Kidney (tissue), 14 donors: ENCODE results near the gene SSBP4. TPM values are rescaled to one million over a fixed set of nuclear protein-coding genes. Genes with fewer than 3 reads are reported as not detected.

Experiments used
- DNase-seq, 5 donors: peaks; one replicate each; pipeline ENCODE4 v3.0.0-alpha.2; 2013 to 2020
- FAIRE-seq: peaks from 2 replicates; lab custom pipeline; 2012; peaks lifted over from hg19 to GRCh38; lab: Jason Lieb, UNC
- H3K27ac ChIP-seq, 2 donors: one replicate each; pipeline ENCODE4 v1.7.0; 2013; ENCODE audit warnings: low read depth in 2 of 2, low read length in 2 of 2, inconsistent platforms in 1 of 2
- H3K27me3 ChIP-seq: one replicate; pipeline ENCODE4 v1.7.1; 2013; ENCODE audit warnings: low read length, inconsistent platforms; ENCODE audit not compliant: control insufficient read depth, insufficient read depth
- H3K36me3 ChIP-seq, 3 donors: one replicate each; pipeline versions ENCODE4 v1.7.0 to v1.7.1; 2013; ENCODE audit warnings: low read length in 3 of 3, control low read depth in 1 of 3, inconsistent platforms in 1 of 3; ENCODE audit not compliant: insufficient read depth in 3 of 3, control insufficient read depth in 2 of 3
- H3K4me1 ChIP-seq, 3 donors: one replicate each; pipeline versions ENCODE4 v1.7.0 to v1.7.1; 2013; ENCODE audit warnings: low read length in 3 of 3, inconsistent platforms in 1 of 3, low read depth in 1 of 3; ENCODE audit not compliant: control insufficient read depth in 2 of 3, insufficient read depth in 2 of 3
- H3K4me3 ChIP-seq, 3 donors: one replicate each; pipeline versions ENCODE4 v1.7.0 to v1.8.1; 2013; ENCODE audit warnings: low read length in 3 of 3, control low read depth in 1 of 3, inconsistent platforms in 1 of 3
- H3K9ac ChIP-seq, 3 donors: one replicate each; pipeline versions ENCODE4 v1.7.0 to v1.7.1; 2013; ENCODE audit warnings: low read length in 3 of 3, control low read depth in 1 of 3, inconsistent platforms in 1 of 3
- H3K9me3 ChIP-seq, 3 donors: one replicate each; pipeline versions ENCODE4 v1.7.0 to v1.7.1; 2013; ENCODE audit warnings: low read length in 3 of 3, control low read depth in 1 of 3, inconsistent platforms in 1 of 3; ENCODE audit not compliant: control insufficient read depth in 2 of 3, insufficient read depth in 1 of 3
- CTCF ChIP-seq: IDR thresholded peaks from 3 replicates; pipeline ENCODE4 v1.5.1; 2012; ENCODE audit warnings: mild to moderate bottlenecking, moderate library complexity, borderline replicate concordance; ENCODE audit not compliant: insufficient read depth; ENCODE audit errors: extremely low read depth
- intact Hi-C: fragments of 100-400 bp; cut with DNase I; formaldehyde crosslinking; loops from one replicate; pipeline ENCODE4 v1.11.1; 2022
- polyA plus RNA-seq: library from polyadenylated mRNA; stranded (reverse); fragments of 350-450 nt; fragmentation: Illumina TruSeq; extraction: RNeasy Lipid Tissue Mini Kit (QIAGEN cat#74804); gene quantifications from one replicate; pipeline ENCODE4 v1.2.3, GENCODE V29; 2014; ENCODE audit warnings: low read depth, low replicate concordance; ENCODE audit not compliant: insufficient read depth
- total RNA-seq: library from RNA; stranded (reverse); fragmentation: NEBNext Ultra II Directional; extraction: Animal tissue kit (Norgen Biotek cat#: 25700); gene quantifications from one replicate; pipeline ENCODE4 v1.2.1, GENCODE V29; 2021
- donor health status: control.
- donor health status: control.
- donor health status: control.
- donor health status: control.
- donor health status: control.
- donor health status: DM: yes; HTN: yes; CAD: no.
- donor health status: Normal renal cell carcinoma (clear cell type).

Gene SSBP4
- total and polyA plus RNA-seq, 2 donors from 2014 or later: 64.9 to 74.9 TPM

GRCh38 chr19:18440936-18441803, 22.0 kb downstream of the SSBP4 start:
- FAIRE-seq: no peak
- Histone ChIP-seq H3K27me3 (no peaks in the 10 kb centered on the region), H3K4me1 (peaks cover 0 to 9% (median 3%) of the 10 kb centered on the region in 3 donors), H3K36me3 (peaks cover 0 to 12% (median 10%) of the 10 kb centered on the region in 3 donors), H3K27ac (no peak overlapping the region), H3K9ac (no peak overlapping the region), H3K4me3 (no peak overlapping the region), H3K9me3 (no peaks in the 10 kb centered on the region)
- intact Hi-C loops: no loop called here
- no peak for DNase-seq
- no peak for TF ChIP-seq CTCF

GRCh38 chr19:18441804-18442788, 22.9 kb downstream of the SSBP4 start:
- H3K4me3 ChIP-seq: no peak overlapping the region
- DNase-seq (no peak), FAIRE-seq (no peak)
- no peak overlapping the region for H3K27ac ChIP-seq
- peaks cover 0 to 12% (median 3%) of the 10 kb centered on the region in 3 donors for H3K4me1 ChIP-seq
- no peaks in the 10 kb centered on the region for H3K9me3 ChIP-seq
- intact Hi-C loops: no loop called here
- H3K27me3 ChIP-seq: no peaks in the 10 kb centered on the region
- H3K9ac ChIP-seq: no peak overlapping the region
- TF ChIP-seq CTCF: no peak
- H3K36me3 ChIP-seq: peaks cover 0 to 20% (median 16%) of the 10 kb centered on the region in 3 donors

GRCh38 chr19:18442941-18443340, 23.7 kb downstream of the SSBP4 start:
- H3K27me3 ChIP-seq: no peaks in the 10 kb centered on the region
- FAIRE-seq: no peak
- intact Hi-C loops: no loop called here
- peaks cover 0 to 12% (median 3%) of the 10 kb centered on the region in 3 donors for H3K4me1 ChIP-seq
- peaks cover 0 to 20% (median 18%) of the 10 kb centered on the region in 3 donors for H3K36me3 ChIP-seq
- no peak overlapping the region for H3K9ac ChIP-seq
- H3K9me3 ChIP-seq: no peaks in the 10 kb centered on the region
- H3K27ac ChIP-seq: no peak overlapping the region
- no peak for TF ChIP-seq CTCF
- no peak overlapping the region for H3K4me3 ChIP-seq
- DNase-seq: no peak
